IPS-20b (cell line): ENCODE results near the gene TPGS1.

ENCODE experiments used
- H3K27ac ChIP-seq: one replicate; pipeline ENCODE4 v1.5.1; 2013; ENCODE audit warnings: low read length
- H3K27me3 ChIP-seq: 2 replicates; pipeline ENCODE4 v1.6.1; 2013; ENCODE audit warnings: mild to moderate bottlenecking, low read length, inconsistent platforms; ENCODE audit not compliant: insufficient read depth
- H3K36me3 ChIP-seq: 2 replicates; pipeline ENCODE4 v1.6.1; 2013; ENCODE audit warnings: low read depth, mild to moderate bottlenecking, inconsistent platforms, low read length, moderate library complexity; ENCODE audit not compliant: insufficient read depth
- H3K4me1 ChIP-seq: 2 replicates; pipeline ENCODE4 v1.6.1; 2013; ENCODE audit warnings: mild to moderate bottlenecking, control low read depth, inconsistent platforms, low read length, moderate library complexity; ENCODE audit not compliant: insufficient read depth
- H3K4me3 ChIP-seq: 2 replicates; pipeline ENCODE4 v1.5.1; 2013; ENCODE audit warnings: mild to moderate bottlenecking, low read length, inconsistent platforms
- H3K9ac ChIP-seq: 2 replicates; pipeline ENCODE4 v1.6.1; 2013; ENCODE audit warnings: low read depth, mild to moderate bottlenecking, inconsistent platforms, low read length, moderate library complexity
- H3K9me3 ChIP-seq: 2 replicates; pipeline ENCODE4 v1.6.1; 2013; ENCODE audit warnings: mild to moderate bottlenecking, low read depth, low read length, inconsistent platforms; ENCODE audit not compliant: insufficient read depth

TPGS1 gene

GRCh38 chr19:566403-566802, 59.1 kb downstream of the TPGS1 start:
- peaks cover 3% of the 10 kb centered on the region; the same call in 1 of the 2 replicates for H3K36me3 ChIP-seq
- no peak overlapping the region for H3K9ac ChIP-seq
- no peak overlapping the region for H3K27ac ChIP-seq
- no peaks in the 10 kb centered on the region for H3K4me1 ChIP-seq
- H3K4me3 ChIP-seq, result no peak overlapping the region
- peaks cover 3% of the 10 kb centered on the region; the same call in 1 of the 2 replicates for H3K9me3 ChIP-seq
- H3K27me3 ChIP-seq, result no peaks in the 10 kb centered on the region

- H3K36me3 ChIP-seq, result peaks cover 3% of the 10 kb centered on the region; the same call in 1 of the 2 replicates
- peaks cover 3% of the 10 kb centered on the region; the same call in 1 of the 2 replicates for H3K9me3 ChIP-seq
- H3K9ac ChIP-seq, result no peak overlapping the region
- no peak overlapping the region for H3K27ac ChIP-seq
- H3K4me3 ChIP-seq, result no peak overlapping the region
- H3K4me1 ChIP-seq, result no peaks in the 10 kb centered on the region
- no peaks in the 10 kb centered on the region for H3K27me3 ChIP-seq
Observed at GRCh38 chr19:566844-567243, 59.5 kb downstream of the TPGS1 start.

- Histone ChIP-seq H3K4me1 (no peaks in the 10 kb centered on the region), H3K36me3 (peaks cover 3% of the 10 kb centered on the region; the same call in 1 of the 2 replicates), H3K27me3 (no peaks in the 10 kb centered on the region), H3K4me3 (no peak overlapping the region), H3K9me3 (peaks cover 3% of the 10 kb centered on the region; the same call in 1 of the 2 replicates), H3K27ac (no peak overlapping the region), H3K9ac (no peak overlapping the region)
Observed at GRCh38 chr19:567296-567900, 60.1 kb downstream of the TPGS1 start.
